AG10803 (cell line): ENCODE results near the gene MTAP.

Experiments
- DNase-seq: peaks from one replicate; pipeline ENCODE4 v3.0.0; 2010; ENCODE audit warnings: low read depth
- H3K4me3 ChIP-seq: 2 replicates; pipeline ENCODE4 v1.5.1; 2011; ENCODE audit warnings: mild to moderate bottlenecking, low read length, control low read depth
- TF ChIP-seq, protein P1 (sequence below): conservative IDR thresholded peaks from 2 replicates; pipeline ENCODE4 v1.5.1; 2011; ENCODE audit warnings: mild to moderate bottlenecking, low read length, control low read depth, inconsistent platforms

MTAP gene

DNA sequence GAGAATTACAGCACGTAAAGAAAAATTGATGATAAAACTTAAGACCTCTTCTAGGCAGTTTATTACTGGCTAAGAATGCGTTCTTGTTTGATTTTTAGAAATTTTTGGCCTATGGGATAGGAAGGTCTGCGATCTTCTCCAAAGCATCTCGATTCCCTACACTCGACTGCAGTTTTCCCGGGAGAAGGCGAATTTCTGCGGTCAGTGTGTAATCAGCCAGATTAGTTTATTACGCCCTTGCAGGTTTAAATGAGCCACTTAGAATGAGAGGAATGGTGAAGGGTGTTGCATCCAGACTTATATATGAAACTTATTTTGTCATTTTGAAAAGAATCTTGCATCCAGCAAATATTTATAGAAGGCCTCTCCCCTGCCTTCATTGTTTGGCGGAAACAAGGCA, 1.2 kb downstream of the MTAP start:
- DNase-seq, result peak; percentile 16
- TF ChIP-seq, protein P1, sequence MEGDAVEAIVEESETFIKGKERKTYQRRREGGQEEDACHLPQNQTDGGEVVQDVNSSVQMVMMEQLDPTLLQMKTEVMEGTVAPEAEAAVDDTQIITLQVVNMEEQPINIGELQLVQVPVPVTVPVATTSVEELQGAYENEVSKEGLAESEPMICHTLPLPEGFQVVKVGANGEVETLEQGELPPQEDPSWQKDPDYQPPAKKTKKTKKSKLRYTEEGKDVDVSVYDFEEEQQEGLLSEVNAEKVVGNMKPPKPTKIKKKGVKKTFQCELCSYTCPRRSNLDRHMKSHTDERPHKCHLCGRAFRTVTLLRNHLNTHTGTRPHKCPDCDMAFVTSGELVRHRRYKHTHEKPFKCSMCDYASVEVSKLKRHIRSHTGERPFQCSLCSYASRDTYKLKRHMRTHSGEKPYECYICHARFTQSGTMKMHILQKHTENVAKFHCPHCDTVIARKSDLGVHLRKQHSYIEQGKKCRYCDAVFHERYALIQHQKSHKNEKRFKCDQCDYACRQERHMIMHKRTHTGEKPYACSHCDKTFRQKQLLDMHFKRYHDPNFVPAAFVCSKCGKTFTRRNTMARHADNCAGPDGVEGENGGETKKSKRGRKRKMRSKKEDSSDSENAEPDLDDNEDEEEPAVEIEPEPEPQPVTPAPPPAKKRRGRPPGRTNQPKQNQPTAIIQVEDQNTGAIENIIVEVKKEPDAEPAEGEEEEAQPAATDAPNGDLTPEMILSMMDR, result no peak
- peak overlapping the region; percentile 69 for H3K4me3 ChIP-seq

DNA sequence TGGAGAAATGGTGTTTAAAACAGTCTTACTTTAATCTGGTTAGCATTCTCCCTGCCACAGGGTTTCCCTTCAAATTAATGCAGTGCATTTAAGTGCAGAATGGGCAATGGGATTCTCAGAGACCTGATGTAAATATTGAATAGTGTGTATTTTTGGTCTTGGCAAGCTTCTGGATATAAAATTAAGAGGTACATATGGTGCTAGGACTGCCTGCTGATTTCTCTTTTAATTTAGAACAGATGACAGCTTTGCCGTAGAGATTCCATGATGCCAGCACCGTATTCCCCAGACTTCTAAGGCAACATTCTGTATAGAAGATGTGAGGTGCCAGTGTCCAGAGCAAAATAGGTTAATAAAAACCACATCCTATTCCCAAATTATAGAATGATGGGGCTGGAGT, 1.9 kb downstream of the MTAP start:
- no peak overlapping the region; the same call in 1 of the 2 replicates for H3K4me3 ChIP-seq
- TF ChIP-seq, protein P1, result no peak
- no peak for DNase-seq

DNA sequence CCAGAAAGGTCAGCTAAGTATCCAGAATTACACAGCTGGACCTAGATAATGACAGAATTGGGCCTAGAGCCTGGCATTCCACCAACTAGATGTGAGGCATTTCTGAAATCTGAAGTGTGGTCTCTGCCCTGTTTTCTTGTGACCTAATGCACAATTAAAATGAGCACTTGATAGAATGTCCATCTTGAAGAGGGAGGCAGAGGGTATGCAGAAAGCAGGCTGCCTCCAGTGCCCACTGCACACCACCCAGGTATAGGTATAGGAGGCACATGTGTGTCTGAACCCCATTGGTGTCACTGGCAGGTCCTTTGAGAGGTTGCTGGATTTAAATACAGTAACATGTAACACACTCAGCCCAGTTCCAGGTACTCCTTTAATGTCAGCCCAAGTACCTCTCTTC, 2.4 kb downstream of the MTAP start:
- H3K4me3 ChIP-seq, result no peak overlapping the region
- TF ChIP-seq, protein P1, result no peak

DNA sequence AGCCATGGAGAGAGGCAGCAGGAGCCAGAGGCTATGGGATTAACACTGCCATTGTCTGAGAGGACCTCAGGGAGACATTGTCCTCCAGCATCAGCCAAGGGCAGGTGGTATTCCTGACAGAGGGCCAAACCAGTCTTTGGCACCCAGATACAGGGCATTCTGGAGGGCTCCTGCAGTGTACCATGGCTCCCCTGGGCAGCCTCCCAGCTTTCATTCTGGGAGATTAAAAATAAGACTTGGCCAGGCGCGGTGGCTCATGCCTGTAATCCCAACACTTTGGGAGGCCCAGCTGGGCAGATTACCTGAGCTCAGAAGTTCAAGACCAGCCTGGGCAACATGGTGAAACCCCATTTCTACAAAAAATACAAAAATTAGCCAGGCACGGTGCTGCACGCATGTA, 4.2 kb downstream of the MTAP start:
- no peak for DNase-seq
- no peak overlapping the region for H3K4me3 ChIP-seq

More for the DNA sequence above, 2.4 kb downstream of the MTAP start:
- no peak for DNase-seq

DNA sequence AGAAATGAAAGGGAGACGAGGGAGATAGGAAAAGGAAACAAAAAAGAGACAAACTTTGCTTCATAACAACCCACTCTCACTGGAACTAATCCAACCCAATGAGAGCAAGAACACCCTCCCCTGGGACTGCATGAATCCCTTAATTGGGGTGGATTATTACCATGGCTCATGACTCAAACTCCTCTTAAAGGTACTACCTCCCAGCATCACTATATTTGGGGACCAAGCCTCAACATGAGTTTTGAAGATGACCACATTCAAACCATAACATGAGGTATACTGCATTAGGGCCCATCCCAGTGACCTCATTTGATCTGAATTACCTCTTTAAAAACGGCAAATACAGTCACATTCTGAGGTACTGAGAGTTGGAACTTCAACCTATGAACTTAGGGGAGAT, 8.0 kb downstream of the MTAP start:
- peak; percentile 35 for DNase-seq
- TF ChIP-seq, protein P1, result no peak
- no peak overlapping the region for H3K4me3 ChIP-seq

More for the DNA sequence above, 4.2 kb downstream of the MTAP start:
- TF ChIP-seq, protein P1, result no peak

DNA sequence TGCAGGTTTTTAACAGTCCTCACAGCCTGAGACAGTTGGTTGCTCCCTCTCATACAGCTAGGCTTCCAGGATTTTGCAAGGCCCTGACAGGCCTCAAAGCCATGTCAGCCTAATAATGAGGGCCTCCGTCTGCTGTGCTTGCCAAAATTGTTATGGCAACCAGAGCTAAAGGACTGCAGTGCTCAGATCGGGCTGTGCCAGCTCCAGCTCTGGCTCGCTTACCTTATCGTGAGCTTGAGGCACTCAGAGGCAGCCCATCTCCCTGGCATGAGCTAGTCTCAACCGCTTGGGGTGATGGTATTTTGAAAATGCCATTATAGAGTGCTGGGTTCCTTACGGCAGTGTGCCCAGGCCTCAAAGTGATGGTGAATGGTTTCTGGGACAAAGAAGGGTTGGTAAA, 8.4 kb downstream of the MTAP start:
- no peak overlapping the region for H3K4me3 ChIP-seq
- peak; percentile 21 for DNase-seq
- TF ChIP-seq, protein P1, result no peak

DNA sequence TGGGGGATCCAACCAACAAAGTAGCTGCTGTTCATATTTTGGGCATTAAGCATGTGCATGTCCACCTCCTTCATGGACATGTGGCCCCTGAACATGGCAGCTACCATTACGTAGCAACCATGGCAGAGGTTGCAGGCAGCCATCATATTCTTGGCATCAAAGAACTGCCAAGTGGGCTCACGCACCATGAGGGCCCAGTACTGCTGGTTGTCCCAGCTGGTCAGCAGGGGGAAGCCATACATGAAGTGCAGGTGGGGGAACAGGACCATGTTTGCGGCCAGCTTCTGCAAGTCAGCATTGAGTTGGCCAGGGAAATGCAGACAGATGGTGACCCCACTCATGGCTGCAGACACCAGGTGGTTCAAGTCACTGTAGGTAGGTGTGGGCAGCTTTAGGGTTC, 9.5 kb downstream of the MTAP start:
- TF ChIP-seq, protein P1, result no peak
- H3K4me3 ChIP-seq, result no peak overlapping the region
- DNase-seq, result no peak
